Ectodermal cell (in vitro differentiated cells): ENCODE measurements around the gene CWC15. TPM values are rescaled to one million over a fixed set of nuclear protein-coding genes. Genes with fewer than 3 reads are reported as not detected.
"Not testable (repeated sequence)": the region's sequence is repeated elsewhere in the genome, so short reads cannot be mapped to it uniquely, and the experiment has no call there.

Experiments used
- H3K27ac ChIP-seq: 2 replicates; pipeline ENCODE4 v1.7.0; 2013; ENCODE audit warnings: mild to moderate bottlenecking, low read depth, low read length; ENCODE audit not compliant: insufficient read depth, poor library complexity, severe bottlenecking
- H3K27me3 ChIP-seq: 2 replicates; pipeline ENCODE4 v1.7.0; 2013; ENCODE audit warnings: mild to moderate bottlenecking, low read length; ENCODE audit not compliant: insufficient read depth, control insufficient read depth, poor library complexity, severe bottlenecking
- H3K36me3 ChIP-seq: one replicate; pipeline ENCODE4 v1.7.0; 2013; ENCODE audit warnings: low read length; ENCODE audit not compliant: control insufficient read depth, insufficient read depth
- H3K4me1 ChIP-seq: one replicate; pipeline ENCODE4 v1.7.0; 2013; ENCODE audit warnings: low read length; ENCODE audit not compliant: control insufficient read depth, insufficient read depth
- H3K4me3 ChIP-seq: 2 replicates; pipeline ENCODE4 v1.7.0; 2013; ENCODE audit warnings: low read depth, low read length, control low read depth; ENCODE audit not compliant: insufficient read depth
- H3K9me3 ChIP-seq: 2 replicates; pipeline ENCODE4 v1.7.0; 2013; ENCODE audit warnings: mild to moderate bottlenecking, low read length, moderate library complexity; ENCODE audit not compliant: control insufficient read depth
- WGBS, 2 experiments: methylation state at CpG; one replicate each; pipeline ENCODE4 v1.1.7; 2013; ENCODE audit warnings: missing lambda C conversion rate in 2 of 2; 5-methylcytosine and 5-hydroxymethylcytosine counted together
- polyA plus RNA-seq, 4 experiments: library from polyadenylated mRNA; stranded (reverse); fragments of 50-300 nt; gene quantifications; one replicate each; pipeline ENCODE4 v1.2.3, GENCODE V29; 2013

Gene CWC15
- polyA plus RNA-seq (2013, experiment 1 of 4): 70.3 TPM
- polyA plus RNA-seq (2013, experiment 2 of 4): 68.5 TPM
- 83.0 TPM for polyA plus RNA-seq (2013, experiment 3 of 4)
- polyA plus RNA-seq (2013, experiment 4 of 4): 86.4 TPM

DNA sequence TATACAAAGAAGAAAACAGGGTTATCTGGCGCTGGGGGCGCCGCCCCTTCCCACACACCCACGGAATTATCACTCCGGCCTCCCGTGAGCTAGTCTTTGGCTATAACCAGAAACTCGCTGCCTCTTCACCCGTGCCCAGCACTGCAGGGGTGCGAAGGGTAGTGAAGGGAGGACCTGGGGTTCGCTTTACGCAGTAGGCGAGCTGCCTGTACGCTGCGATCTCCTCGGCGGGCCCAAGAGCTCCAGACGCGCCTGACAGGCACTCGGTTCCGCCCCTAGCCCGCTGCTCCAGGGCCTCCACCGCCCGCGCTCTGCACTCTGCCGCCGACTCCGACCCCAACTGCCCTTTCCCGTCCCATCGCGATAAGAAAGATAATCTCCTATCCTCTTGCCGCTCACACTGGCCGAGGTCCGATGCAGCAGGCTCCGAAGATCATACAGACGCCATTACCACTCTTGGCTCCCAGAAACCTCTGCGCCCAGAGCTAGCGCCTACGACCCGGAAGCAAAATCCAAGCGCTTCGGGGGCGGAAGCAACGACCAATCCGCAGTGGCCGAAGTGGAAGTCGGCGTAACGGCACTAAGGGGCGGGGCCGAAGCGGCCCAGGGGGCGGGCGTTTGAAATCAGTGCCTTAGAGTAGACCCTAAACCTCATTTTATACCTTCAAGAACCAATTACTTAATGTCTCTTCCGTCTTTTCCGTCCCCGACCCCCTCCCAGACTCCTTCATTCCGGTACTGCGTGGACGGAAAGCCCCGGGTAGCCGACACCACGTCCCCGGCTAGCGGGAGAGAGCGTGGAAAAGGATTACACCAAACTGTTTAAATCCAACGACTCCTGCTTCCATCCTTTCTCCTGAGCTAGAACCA lies at the start of gene CWC15, which contains the start of gene KDM4D:
Gene CWC15 (minus strand): TSS at position 458 of the 870 bp plus-strand sequence. CDS start 1,371 bp downstream, outside the sequence.
Gene KDM4D (plus strand): TSS at position 611 of the 870 bp plus-strand sequence. CDS start 23,664 bp downstream, outside the sequence.
- H3K36me3 ChIP-seq: peaks cover 24% of the 10 kb centered on the region
- no peaks in the 10 kb centered on the region for H3K9me3 ChIP-seq
- H3K4me3 ChIP-seq: peak within 1 kb of the TSS; percentile 85
- H3K4me1 ChIP-seq: peaks cover 7% of the 10 kb centered on the region
- peak within 1 kb of the TSS; percentile 57 for H3K27ac ChIP-seq
- H3K27me3 ChIP-seq: no peaks in the 10 kb centered on the region
- WGBS, 2 experiments: 0% methylated on average over 65 of the region's 66 CpGs

- H3K4me3 ChIP-seq, H3K9me3 ChIP-seq, H3K27me3 ChIP-seq, H3K4me1 ChIP-seq, H3K27ac ChIP-seq, H3K36me3 ChIP-seq: not testable (repeated sequence)
- WGBS, 2 experiments: 93 to 94% methylated on average over 5 of the region's 5 CpGs
Measured at GRCh38 chr11:95021468-95021867, 48.1 kb upstream of the CWC15 start.

DNA sequence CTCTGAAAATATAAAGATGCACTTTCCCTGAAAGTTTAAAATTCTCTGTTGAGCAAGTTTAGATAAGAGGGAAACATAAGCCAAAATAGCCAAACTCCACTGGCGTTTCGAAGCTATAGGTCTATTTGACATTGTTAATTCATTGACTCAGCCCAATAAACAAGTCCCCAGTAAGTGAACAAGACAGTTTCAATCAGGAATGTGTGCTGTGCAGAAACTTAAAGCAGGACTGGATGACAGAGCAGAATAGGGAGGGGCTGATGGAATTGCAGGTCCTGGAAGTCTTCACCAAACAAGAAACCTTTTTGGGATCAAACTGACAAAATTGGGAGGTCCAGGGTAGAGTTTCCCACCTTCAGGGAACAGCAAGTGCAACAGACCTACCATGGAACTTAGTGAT lies 42.8 kb upstream of the CWC15 start:
- H3K27ac ChIP-seq: no peak overlapping the region
- 87 to 92% methylated on average over 2 of the region's 2 CpGs for WGBS, 2 experiments
- H3K9me3 ChIP-seq: no peaks in the 10 kb centered on the region
- no peaks in the 10 kb centered on the region for H3K36me3 ChIP-seq
- no peaks in the 10 kb centered on the region for H3K27me3 ChIP-seq
- no peaks in the 10 kb centered on the region for H3K4me1 ChIP-seq
- H3K4me3 ChIP-seq: no peak overlapping the region

DNA sequence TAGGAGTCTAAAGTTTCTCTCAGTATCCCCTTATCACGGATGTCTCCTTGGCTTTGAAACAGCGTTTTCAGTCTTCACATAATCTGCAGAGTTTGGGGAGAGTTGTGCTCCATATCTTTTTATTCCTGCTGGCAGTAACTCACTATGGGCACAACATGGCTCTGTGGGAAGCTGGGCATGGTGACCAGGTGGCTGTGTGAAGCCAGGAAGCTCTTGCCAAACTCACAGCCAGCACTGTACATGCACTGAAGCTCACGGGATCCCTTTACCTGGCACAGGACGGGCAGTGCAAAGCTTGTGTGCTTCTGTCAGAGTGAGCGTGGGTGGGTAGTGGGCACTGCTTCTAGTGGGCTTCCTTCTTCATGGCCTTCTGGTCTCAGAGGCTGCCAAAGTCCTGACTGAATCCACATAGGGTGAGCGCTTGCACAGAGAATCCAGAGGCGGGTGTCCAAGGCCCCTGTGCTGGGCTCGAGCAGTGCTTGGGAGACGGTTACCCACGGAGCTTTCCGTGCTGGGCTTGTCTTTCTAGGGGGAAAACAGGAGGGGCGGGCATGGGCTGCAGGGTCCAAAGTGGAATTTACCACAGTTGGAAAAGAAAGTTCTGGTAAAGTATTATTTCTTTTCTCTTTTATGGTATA lies 40.9 kb upstream of the CWC15 start:
- Histone ChIP-seq H3K9me3 (no peaks in the 10 kb centered on the region), H3K4me1 (no peaks in the 10 kb centered on the region), H3K4me3 (no peak overlapping the region), H3K27me3 (no peaks in the 10 kb centered on the region), H3K36me3 (no peaks in the 10 kb centered on the region), H3K27ac (no peak overlapping the region)
- 87 to 91% methylated on average over 12 of the region's 12 CpGs for WGBS, 2 experiments

DNA sequence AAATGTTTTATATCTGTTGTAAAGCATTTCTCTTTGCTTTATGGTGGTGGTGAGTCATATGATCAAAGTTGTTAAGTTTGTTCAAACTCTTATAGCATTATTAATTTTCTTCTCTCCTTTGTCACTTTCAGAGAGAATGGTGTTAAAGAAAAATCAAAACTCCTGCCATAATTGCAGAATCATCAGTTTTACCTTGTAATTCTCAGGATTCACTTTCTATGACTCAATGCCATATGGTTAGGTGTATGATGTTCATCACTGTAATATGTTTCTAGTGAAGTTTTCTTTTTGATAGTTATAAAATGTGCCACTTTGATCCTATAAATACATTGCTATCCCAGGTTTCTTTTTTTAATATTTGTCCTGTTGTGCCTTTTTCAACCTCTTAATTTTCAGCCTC lies 38.0 kb upstream of the CWC15 start:
- Histone ChIP-seq H3K27ac (no peak overlapping the region), H3K4me1 (no peaks in the 10 kb centered on the region), H3K4me3 (no peak overlapping the region), H3K9me3 (no peaks in the 10 kb centered on the region), H3K27me3 (no peaks in the 10 kb centered on the region), H3K36me3 (no peaks in the 10 kb centered on the region)

GRCh38 chr11:95005642-95006041 lies 32.3 kb upstream of the CWC15 start:
- H3K4me3 ChIP-seq: no peak overlapping the region
- H3K27me3 ChIP-seq: no peaks in the 10 kb centered on the region
- WGBS, 2 experiments: 82 to 92% methylated on average over 1 of the region's 1 CpG
- no peaks in the 10 kb centered on the region for H3K4me1 ChIP-seq
- no peaks in the 10 kb centered on the region for H3K36me3 ChIP-seq
- H3K27ac ChIP-seq: no peak overlapping the region
- no peaks in the 10 kb centered on the region for H3K9me3 ChIP-seq

GRCh38 chr11:95003716-95004115 lies 30.4 kb upstream of the CWC15 start:
- no peak overlapping the region for H3K27ac ChIP-seq
- H3K36me3 ChIP-seq: no peaks in the 10 kb centered on the region
- no peaks in the 10 kb centered on the region for H3K4me1 ChIP-seq
- H3K27me3 ChIP-seq: no peaks in the 10 kb centered on the region
- H3K4me3 ChIP-seq: no peak overlapping the region
- H3K9me3 ChIP-seq: no peaks in the 10 kb centered on the region

- Histone ChIP-seq H3K4me3 (no peak overlapping the region), H3K27me3 (no peaks in the 10 kb centered on the region), H3K27ac (no peak overlapping the region), H3K36me3 (no peaks in the 10 kb centered on the region), H3K4me1 (no peaks in the 10 kb centered on the region), H3K9me3 (no peaks in the 10 kb centered on the region)
- WGBS, 2 experiments: 94 to 95% methylated on average over 13 of the region's 13 CpGs
Measured at GRCh38 chr11:94998285-94998684, 24.9 kb upstream of the CWC15 start.

DNA sequence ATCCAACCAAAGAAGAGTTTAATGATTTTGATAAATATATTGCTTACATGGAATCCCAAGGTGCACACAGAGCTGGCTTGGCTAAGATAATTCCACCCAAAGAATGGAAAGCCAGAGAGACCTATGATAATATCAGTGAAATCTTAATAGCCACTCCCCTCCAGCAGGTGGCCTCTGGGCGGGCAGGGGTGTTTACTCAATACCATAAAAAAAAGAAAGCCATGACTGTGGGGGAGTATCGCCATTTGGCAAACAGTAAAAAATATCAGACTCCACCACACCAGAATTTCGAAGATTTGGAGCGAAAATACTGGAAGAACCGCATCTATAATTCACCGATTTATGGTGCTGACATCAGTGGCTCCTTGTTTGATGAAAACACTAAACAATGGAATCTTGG lies 24.1 kb upstream of the CWC15 start:
- Histone ChIP-seq H3K4me1 (no peaks in the 10 kb centered on the region), H3K27ac (no peak overlapping the region), H3K27me3 (no peaks in the 10 kb centered on the region), H3K36me3 (no peaks in the 10 kb centered on the region), H3K9me3 (no peaks in the 10 kb centered on the region), H3K4me3 (no peak overlapping the region)
- WGBS, 2 experiments: 92 to 95% methylated on average over 6 of the region's 6 CpGs

DNA sequence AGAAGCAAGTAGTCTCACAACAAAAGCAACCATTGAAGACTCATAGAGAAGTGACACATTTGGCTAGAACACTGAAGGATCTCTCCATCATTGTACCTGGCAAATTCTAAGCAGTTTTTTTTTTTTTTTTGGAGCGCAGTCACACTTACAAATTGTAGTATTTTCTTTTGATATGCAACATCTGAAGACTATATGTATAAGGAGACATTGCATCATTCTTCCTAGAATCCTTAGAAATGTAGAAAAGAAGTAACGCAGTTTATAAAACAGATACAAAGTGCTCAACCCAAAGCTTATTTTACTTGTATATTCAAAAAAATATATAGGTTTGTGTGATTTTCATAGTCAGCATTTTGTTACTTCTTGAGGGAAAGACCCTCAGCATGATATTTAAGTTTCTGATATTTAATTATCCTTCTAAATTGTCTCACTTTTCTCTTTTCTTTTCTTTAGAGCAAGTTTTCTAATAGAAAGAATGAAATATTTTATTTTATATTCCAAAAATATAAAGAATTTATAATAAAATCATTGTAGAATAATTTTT lies 20.1 kb upstream of the CWC15 start:
- H3K4me1 ChIP-seq: no peaks in the 10 kb centered on the region
- peaks cover 4% of the 10 kb centered on the region for H3K27me3 ChIP-seq
- no peak overlapping the region for H3K4me3 ChIP-seq
- WGBS, 2 experiments: no CpG with 5 or more reads among the region's 2 CpGs
- no peaks in the 10 kb centered on the region for H3K36me3 ChIP-seq
- no peaks in the 10 kb centered on the region for H3K9me3 ChIP-seq
- no peak overlapping the region for H3K27ac ChIP-seq
